GM12873 (cell line): ENCODE results near the gene IPCEF1.

ENCODE experiments used
- CTCF ChIP-seq: IDR thresholded peaks from 2 replicates; pipeline ENCODE4 v1.5.1; 2012; ENCODE audit warnings: low read depth, mild to moderate bottlenecking, moderate library complexity, low read length, control low read depth; ENCODE audit not compliant: insufficient read depth; ENCODE audit errors: missing control alignments

IPCEF1 gene

GRCh38 chr6:154187203-154187602, 169.4 kb downstream of the IPCEF1 start:
- TF ChIP-seq CTCF = no peak

GRCh38 chr6:154179434-154179833, 177.2 kb downstream of the IPCEF1 start:
- TF ChIP-seq CTCF = no peak

- no peak for TF ChIP-seq CTCF
Measured at GRCh38 chr6:154170106-154170505, 186.5 kb downstream of the IPCEF1 start.

- no peak for TF ChIP-seq CTCF
Measured at GRCh38 chr6:154169193-154169847, 187.3 kb downstream of the IPCEF1 start.

GRCh38 chr6:154167126-154167525, 189.5 kb downstream of the IPCEF1 start:
- no peak for TF ChIP-seq CTCF

GRCh38 chr6:154166140-154166539, 190.5 kb downstream of the IPCEF1 start:
- TF ChIP-seq CTCF = peak; percentile 40

- no peak for TF ChIP-seq CTCF
Measured at GRCh38 chr6:154165478-154165877, 191.1 kb downstream of the IPCEF1 start.
